ENCODE results near the gene TTC21A.

Gene TTC21A

DNA sequence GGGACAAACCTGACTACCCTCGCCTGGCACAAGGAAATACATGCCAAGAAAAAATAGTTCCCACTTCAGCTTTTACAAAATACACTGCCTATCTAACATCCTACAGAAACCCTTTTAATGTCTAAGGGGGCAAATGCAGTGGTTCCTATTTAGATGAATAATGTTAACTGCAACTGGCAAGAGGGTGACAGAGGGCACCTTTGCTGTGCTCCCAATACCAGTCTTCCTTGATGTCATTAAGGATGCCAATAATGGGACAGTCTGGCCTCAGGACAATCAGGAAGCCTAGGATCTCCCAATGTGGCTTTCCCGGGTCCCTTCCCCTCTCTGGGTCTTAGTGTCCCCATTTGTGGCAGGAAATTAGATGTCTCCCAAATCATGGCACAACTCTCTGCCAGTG, 32.0 kb downstream of the TTC21A start:
- DNase-seq, result no peak

DNA sequence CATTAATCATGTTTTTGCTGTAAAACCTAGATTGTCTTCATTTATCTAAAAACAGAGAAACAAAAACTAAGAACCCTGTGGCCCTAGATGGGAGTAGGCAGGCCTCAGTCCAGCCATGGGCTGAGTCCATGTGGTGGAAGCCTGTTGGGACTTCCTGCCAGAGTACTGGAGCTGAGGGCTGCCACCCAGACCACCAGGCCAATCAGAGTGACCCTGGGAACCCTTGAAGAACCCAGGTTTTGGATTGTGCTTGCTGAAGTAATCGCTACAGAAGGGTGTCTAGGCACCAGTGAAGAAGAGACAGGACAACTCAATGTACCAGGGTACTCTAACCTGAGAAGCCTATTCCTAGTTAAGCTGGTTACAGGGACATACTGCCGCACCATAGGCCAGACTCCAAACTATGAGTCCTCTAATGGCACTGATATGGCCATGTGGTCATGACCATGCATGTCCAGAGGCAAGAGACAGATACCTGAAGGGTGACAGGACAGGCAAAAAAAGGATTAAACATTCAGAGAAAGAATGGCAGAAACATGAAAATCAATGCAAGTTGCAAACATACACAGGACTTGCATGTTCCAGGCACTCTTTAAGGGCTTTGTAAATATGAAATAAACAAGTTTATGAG, 33.0 kb downstream of the TTC21A start:
- DNase-seq, result no peak

GRCh38 chr3:39141171-39141995, 33.9 kb downstream of the TTC21A start:
- peak; percentile 55 for DNase-seq

GRCh38 chr3:39142067-39142466, 34.6 kb downstream of the TTC21A start:
- peak; percentile 93 for DNase-seq

- DNase-seq, result no peak
These were observed 35.8 kb downstream of the TTC21A start for GRCh38 chr3:39143051-39143885.

DNA sequence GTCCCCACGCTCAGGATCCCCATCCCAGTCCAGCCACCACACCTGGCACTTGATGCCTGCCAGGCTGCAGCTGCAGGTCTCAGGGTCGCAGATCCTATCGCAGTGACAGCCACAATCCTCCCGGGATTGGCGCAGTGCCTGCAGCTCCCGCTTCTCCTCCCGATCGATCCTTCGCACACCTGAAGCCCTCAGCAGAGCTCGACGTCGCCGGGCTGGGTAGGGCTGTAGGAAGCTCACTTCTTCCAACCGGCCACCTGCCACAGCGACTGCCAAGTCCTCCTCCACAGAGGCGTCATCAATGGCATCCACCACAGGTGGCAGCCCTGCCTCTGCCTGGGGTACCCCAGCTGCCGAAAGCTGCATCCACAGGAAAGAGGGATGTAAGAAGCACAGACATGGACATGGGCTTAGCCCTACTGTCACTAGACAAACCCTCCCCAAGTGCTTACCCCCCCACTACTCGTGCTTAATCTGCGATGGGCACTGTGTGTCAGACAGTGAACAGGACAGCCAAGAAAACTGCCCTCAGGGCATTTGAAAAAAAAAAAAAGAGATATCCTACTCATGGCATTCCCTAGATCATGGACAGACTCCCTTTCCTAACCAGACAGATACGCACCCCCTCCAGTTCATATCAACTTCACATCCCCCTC, 36.7 kb downstream of the TTC21A start:
- peak; percentile 33 for DNase-seq

DNA sequence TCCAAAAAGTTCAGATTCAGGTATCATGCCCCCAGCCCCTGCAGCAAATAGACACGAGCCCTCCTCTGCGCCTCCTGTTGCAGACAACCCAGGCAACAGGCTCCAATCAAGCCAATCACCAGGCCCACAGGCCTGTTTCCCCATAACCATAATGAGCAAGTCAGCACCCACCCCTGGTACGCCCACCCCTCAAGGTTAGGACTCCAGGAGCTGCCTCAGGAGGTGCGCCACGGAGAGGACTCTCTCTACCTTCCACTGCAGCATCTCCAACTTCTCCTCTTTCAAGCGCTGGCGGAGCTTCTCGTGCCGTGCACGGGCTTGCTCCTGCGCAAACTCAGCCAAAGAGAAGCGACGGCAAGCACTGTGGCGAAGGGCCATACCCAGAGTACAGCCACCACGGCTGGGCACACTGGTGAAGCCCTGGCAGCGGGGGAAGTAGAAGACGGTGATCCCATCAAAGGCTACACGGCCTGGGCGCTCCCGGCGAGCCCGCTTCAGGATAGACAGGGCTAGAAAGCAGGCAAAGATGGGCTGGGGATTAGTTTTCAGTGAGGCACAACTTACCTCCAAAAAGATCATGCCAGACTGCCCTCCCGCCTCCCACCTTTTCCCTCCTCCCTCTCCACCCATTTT, 37.4 kb downstream of the TTC21A start:
- DNase-seq, result no peak

GRCh38 chr3:39146083-39146501, 38.6 kb downstream of the TTC21A start:
- no peak for DNase-seq

- peak; percentile 77 for DNase-seq
These were observed 39.4 kb downstream of the TTC21A start for GRCh38 chr3:39146611-39147591.

DNA sequence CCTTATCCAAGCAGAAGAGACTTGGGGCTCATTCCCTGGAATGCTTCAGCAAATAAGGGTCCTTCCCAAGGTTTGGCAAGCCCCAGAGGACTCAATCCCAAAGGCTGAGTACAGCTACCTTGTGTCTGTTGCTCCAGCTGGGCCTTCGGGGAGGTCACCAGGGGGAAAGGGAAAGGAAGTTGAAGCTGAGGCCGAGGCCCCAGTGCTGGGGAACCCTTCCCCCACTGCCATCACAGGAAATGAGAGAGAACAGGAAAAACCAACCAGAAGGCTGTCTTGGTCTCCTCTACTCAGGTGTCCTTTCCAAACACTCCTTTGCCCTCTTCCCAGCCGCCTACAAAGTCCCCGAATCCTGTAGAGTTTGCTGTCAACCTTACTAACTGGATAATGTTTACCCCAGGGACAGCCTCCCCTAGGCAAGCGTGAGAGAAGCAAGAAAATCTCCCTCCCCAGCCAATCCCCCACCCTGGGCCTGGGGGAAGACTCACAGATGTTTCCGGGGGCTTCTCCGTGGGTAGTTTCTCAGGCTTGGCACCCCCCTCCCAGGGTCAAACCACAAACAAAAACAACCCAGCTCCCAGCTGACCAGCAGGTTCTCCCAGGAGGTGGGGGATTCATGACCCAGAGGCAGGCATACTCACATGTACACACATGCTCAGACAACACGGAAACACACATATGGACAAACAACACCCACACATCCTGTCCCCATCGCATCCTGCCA, 40.4 kb downstream of the TTC21A start:
- peak; percentile 55 for DNase-seq

GRCh38 chr3:39148435-39149058, 41.1 kb downstream of the TTC21A start:
- peak; percentile 69 for DNase-seq

DNA sequence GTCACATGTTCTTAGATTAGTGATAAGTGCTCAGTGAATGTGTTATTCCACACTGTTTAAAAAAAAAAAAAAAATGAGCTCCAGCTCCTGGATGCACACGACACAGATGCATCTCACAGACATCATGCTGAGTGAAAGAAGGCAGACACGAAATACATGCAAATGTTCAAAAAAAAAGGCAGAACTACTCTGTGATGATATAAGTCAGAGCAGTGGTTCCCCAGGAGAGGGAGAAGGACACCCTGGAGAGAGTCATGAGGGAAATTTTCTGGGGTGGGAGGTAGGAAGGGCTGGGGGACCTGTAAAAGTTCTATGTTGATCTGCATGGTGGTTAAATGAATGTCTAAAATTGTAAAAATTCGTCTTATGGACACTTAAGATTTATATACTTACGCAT, 41.6 kb downstream of the TTC21A start:
- no peak for DNase-seq

- peak; percentile 12 for DNase-seq
These were observed 42.1 kb downstream of the TTC21A start for GRCh38 chr3:39149498-39150147.

- DNase-seq, result peak; percentile 63
These were observed 42.8 kb downstream of the TTC21A start for GRCh38 chr3:39150148-39150802.

- peak; percentile 74 for DNase-seq
These were observed 43.5 kb downstream of the TTC21A start for GRCh38 chr3:39150803-39151631.

DNA sequence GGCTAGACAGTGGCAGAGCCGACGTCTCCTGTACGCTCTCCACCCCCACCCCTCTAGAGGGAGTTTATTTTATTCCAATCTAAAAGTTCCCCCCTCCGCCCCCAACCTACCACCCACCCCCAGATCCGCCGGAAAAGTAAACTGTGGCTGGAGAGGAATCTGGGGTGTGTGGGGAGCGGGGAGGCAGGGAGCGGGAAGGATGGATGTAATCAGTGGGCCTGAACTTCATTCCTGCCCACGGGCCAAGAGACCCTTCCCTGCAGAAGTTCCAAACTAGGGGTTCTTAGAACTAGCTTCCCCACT, 46.4 kb downstream of the TTC21A start:
- DNase-seq, result no peak

- peak; percentile 22 for DNase-seq
These were observed 47.0 kb downstream of the TTC21A start for GRCh38 chr3:39154280-39155021.

Data from NCI-H69 (cell line).